Activated CD4-positive, alpha-beta memory T cell treated with anti-CD3 and anti-CD28 coated beads for 36 hours (primary cell): ENCODE measurements around the gene MMAA. TPM values are rescaled to one million over a fixed set of nuclear protein-coding genes. Genes with fewer than 3 reads are reported as not detected.
A peak's percentile ranks its signal among the peaks of the same experiment; 100 is the strongest.
"Not testable (repeated sequence)": the region's sequence is repeated elsewhere in the genome, so short reads cannot be mapped to it uniquely, and the experiment has no call there.

ENCODE experiments used
- CTCF ChIA-PET: fragments of 350-600 bp; sonication (Branson Sonifier 250); formaldehyde crosslinking; loops from one replicate; lab custom pipeline; 2021; ENCODE audit warnings: antibody characterized with exemption, inconsistent platforms; lab: Charles Lee
- POLR2A ChIA-PET: fragments of 350-600 bp; sonication (Branson Sonifier 250); formaldehyde crosslinking; loops from one replicate; lab custom pipeline; 2021; ENCODE audit warnings: antibody characterized with exemption; lab: Charles Lee
- DNase-seq: peaks from one replicate; pipeline ENCODE4 v3.0.0-alpha.2; 2020
- H3K27ac Mint-ChIP-seq: one replicate; pipeline ENCODE4 v1.8.0; 2021; ENCODE audit warnings: mixed read lengths
- H3K27me3 Mint-ChIP-seq: one replicate; pipeline ENCODE4 v1.8.0; 2021; ENCODE audit warnings: mixed read lengths
- H3K36me3 Mint-ChIP-seq: one replicate; pipeline ENCODE4 v1.8.0; 2021; ENCODE audit warnings: mixed read lengths
- H3K4me1 Mint-ChIP-seq: one replicate; pipeline ENCODE4 v1.8.0; 2021; ENCODE audit warnings: low read depth, mixed read lengths
- H3K4me3 Mint-ChIP-seq: one replicate; pipeline ENCODE4 v1.8.0; 2021; ENCODE audit warnings: mild to moderate bottlenecking, mixed read lengths
- H3K9me3 Mint-ChIP-seq: one replicate; pipeline ENCODE4 v1.8.0; 2021; ENCODE audit warnings: mixed read lengths
- intact Hi-C: fragments of 100-400 bp; cut with micrococcal nuclease; formaldehyde crosslinking; loops from one replicate; pipeline ENCODE4 v1.15.1; 2023
- total RNA-seq, 2 experiments: library from RNA; stranded (reverse); gene quantifications; one replicate each; pipeline ENCODE4 v1.2.3, GENCODE V29; 2021

The MMAA gene
- total RNA-seq, 2 experiments from 2014 or later: 24.4 to 25.1 TPM

- peaks cover 2% of the 10 kb centered on the region for H3K9me3 Mint-ChIP-seq
- H3K36me3 Mint-ChIP-seq: no peaks in the 10 kb centered on the region
- H3K4me3 Mint-ChIP-seq: no peak overlapping the region
- ChIA-PET POLR2A (no interaction called here), CTCF (no interaction called here)
- H3K4me1 Mint-ChIP-seq: no peaks in the 10 kb centered on the region
- no peak overlapping the region for H3K27ac Mint-ChIP-seq
- intact Hi-C loops: no loop called here
- no peak for DNase-seq
- peaks cover 7% of the 10 kb centered on the region for H3K27me3 Mint-ChIP-seq
Observed at GRCh38 chr4:145686991-145687390, 67.8 kb downstream of the MMAA start.

- intact Hi-C loops: no loop called here
- Mint-ChIP-seq H3K4me1 (no peaks in the 10 kb centered on the region), H3K36me3 (peaks cover 3% of the 10 kb centered on the region), H3K27me3 (no peaks in the 10 kb centered on the region), H3K9me3 (peaks cover 5% of the 10 kb centered on the region), H3K27ac (no peak overlapping the region), H3K4me3 (no peak overlapping the region)
- no peak for DNase-seq
- ChIA-PET POLR2A (no interaction called here), CTCF (no interaction called here)
Observed at GRCh38 chr4:145690610-145691009, 71.4 kb downstream of the MMAA start.

- H3K4me3 Mint-ChIP-seq, H3K27me3 Mint-ChIP-seq, POLR2A ChIA-PET, H3K27ac Mint-ChIP-seq, H3K9me3 Mint-ChIP-seq, H3K36me3 Mint-ChIP-seq, H3K4me1 Mint-ChIP-seq, intact Hi-C loops, DNase-seq, CTCF ChIA-PET: not testable (repeated sequence)
Observed at GRCh38 chr4:145691416-145691815, 72.2 kb downstream of the MMAA start.

GRCh38 chr4:145694929-145695328 lies 75.7 kb downstream of the MMAA start:
- no peak for DNase-seq
- Mint-ChIP-seq H3K27ac (no peak overlapping the region), H3K27me3 (peaks cover 2% of the 10 kb centered on the region), H3K4me1 (peaks cover 3% of the 10 kb centered on the region), H3K4me3 (no peak overlapping the region), H3K9me3 (peaks cover 7% of the 10 kb centered on the region), H3K36me3 (peaks cover 3% of the 10 kb centered on the region)
- ChIA-PET POLR2A (no interaction called here), CTCF (no interaction called here)
- intact Hi-C loops: no loop called here

GRCh38 chr4:145697332-145697731 lies 78.1 kb downstream of the MMAA start:
- CTCF ChIA-PET: no interaction called here
- DNase-seq: no peak
- Mint-ChIP-seq H3K4me3 (no peak overlapping the region), H3K4me1 (peaks cover 3% of the 10 kb centered on the region), H3K9me3 (peaks cover 5% of the 10 kb centered on the region), H3K27ac (no peak overlapping the region), H3K36me3 (peaks cover 3% of the 10 kb centered on the region), H3K27me3 (peaks cover 7% of the 10 kb centered on the region)
- POLR2A ChIA-PET: no interaction called here
- intact Hi-C loops: no loop called here

GRCh38 chr4:145698507-145698906 lies 79.3 kb downstream of the MMAA start:
- ChIA-PET CTCF (no interaction called here), POLR2A (no interaction called here)
- no peak for DNase-seq
- Mint-ChIP-seq H3K4me1 (peaks cover 3% of the 10 kb centered on the region), H3K27me3 (peaks cover 7% of the 10 kb centered on the region), H3K4me3 (no peak overlapping the region), H3K27ac (no peak overlapping the region), H3K9me3 (peaks cover 5% of the 10 kb centered on the region), H3K36me3 (peaks cover 3% of the 10 kb centered on the region)
- intact Hi-C loops: no loop called here

- ChIA-PET CTCF (interaction anchor here (1.3 kb wide), 1 partner anchor 88 kb away, joined by 3 read pairs; no protein-coding TSS in a partner anchor), POLR2A (no interaction called here)
- H3K36me3 Mint-ChIP-seq: no peaks in the 10 kb centered on the region
- H3K27ac Mint-ChIP-seq: no peak overlapping the region
- DNase-seq: no peak
- H3K27me3 Mint-ChIP-seq: peaks cover 7% of the 10 kb centered on the region
- no peak overlapping the region for H3K4me3 Mint-ChIP-seq
- intact Hi-C loops: no loop called here
- H3K9me3 Mint-ChIP-seq: no peaks in the 10 kb centered on the region
- peaks cover 2% of the 10 kb centered on the region for H3K4me1 Mint-ChIP-seq
Observed at GRCh38 chr4:145703850-145704497, 84.8 kb downstream of the MMAA start.

- ChIA-PET CTCF (no interaction called here), POLR2A (interaction anchor here (0.7 kb wide), 2 partner anchors 9 to 11 kb away, joined by 3 read pairs; no protein-coding TSS in a partner anchor)
- H3K4me3 Mint-ChIP-seq: no peak overlapping the region
- peaks cover 20% of the 10 kb centered on the region for H3K9me3 Mint-ChIP-seq
- intact Hi-C loops: no loop called here
- peak overlapping the region; percentile 46 for H3K27ac Mint-ChIP-seq
- H3K36me3 Mint-ChIP-seq: peaks cover 4% of the 10 kb centered on the region
- H3K27me3 Mint-ChIP-seq: peaks cover 5% of the 10 kb centered on the region
- DNase-seq: no peak
- H3K4me1 Mint-ChIP-seq: peaks cover 14% of the 10 kb centered on the region
Observed at GRCh38 chr4:145709336-145709735, 90.2 kb downstream of the MMAA start.

Other genes starting within 250 kb of the MMAA start
- 1 to 10 TPM; 2.8 to 2.9 TPM for gene SMAD1, start 137.5 kb upstream of the MMAA start, total RNA-seq
- not detected for gene C4orf51, start 60.8 kb downstream of the MMAA start, total RNA-seq